Activated B cell treated with CpG ODN at 0.5 μM for 24 hours (primary cell): ENCODE results near the gene RNF121. TPM values are rescaled to one million over a fixed set of nuclear protein-coding genes. Genes with fewer than 3 reads are reported as not detected.

Experiments
- ATAC-seq: fragments of 200-7000 bp; cut with Tn5 transposase; one replicate; pipeline ENCODE4 v1.10.0; 2021; ENCODE audit warnings: low read depth, mild to moderate bottlenecking, moderate library complexity
- CTCF ChIA-PET: fragments of 350-600 bp; sonication (Branson Sonifier 250); formaldehyde crosslinking; loops from one replicate; lab custom pipeline; 2021; ENCODE audit warnings: antibody characterized with exemption; lab: Charles Lee
- POLR2A ChIA-PET: fragments of 350-600 bp; sonication (Branson Sonifier 250); formaldehyde crosslinking; loops from one replicate; lab custom pipeline; 2021; ENCODE audit warnings: antibody characterized with exemption; lab: Charles Lee
- DNase-seq: peaks from one replicate; pipeline ENCODE4 v3.0.0; 2022
- H3K27ac Mint-ChIP-seq: one replicate; pipeline ENCODE4 v1.8.0; 2020; ENCODE audit warnings: mixed read lengths
- H3K27me3 Mint-ChIP-seq: one replicate; pipeline ENCODE4 v1.8.0; 2021; ENCODE audit warnings: mixed read lengths
- H3K36me3 Mint-ChIP-seq: one replicate; pipeline ENCODE4 v1.8.0; 2021; ENCODE audit warnings: low read depth, mixed read lengths
- H3K4me1 Mint-ChIP-seq: one replicate; pipeline ENCODE4 v1.8.0; 2021; ENCODE audit warnings: mixed read lengths
- H3K4me3 Mint-ChIP-seq: one replicate; pipeline ENCODE4 v1.8.0; 2020; ENCODE audit warnings: mild to moderate bottlenecking, mixed read lengths
- H3K9me3 Mint-ChIP-seq: one replicate; pipeline ENCODE4 v1.8.0; 2020; ENCODE audit warnings: mixed read lengths
- intact Hi-C: fragments of 100-400 bp; cut with micrococcal nuclease; formaldehyde crosslinking; loops from one replicate; pipeline ENCODE4 v1.15.1; 2024
- total RNA-seq: library from RNA; stranded (reverse); gene quantifications from 2 replicates; pipeline ENCODE4 v1.2.3, GENCODE V29; 2022
- TF ChIP-seq, protein P1 (sequence below): fragments of 200-600 bp; IDR thresholded peaks from one replicate; pipeline ENCODE4 v1.8.0; 2022; ENCODE audit warnings: antibody characterized with exemption, mild to moderate bottlenecking

The RNF121 gene
- total RNA-seq, 1 donor from 2014 or later, result 47.4 TPM

DNA sequence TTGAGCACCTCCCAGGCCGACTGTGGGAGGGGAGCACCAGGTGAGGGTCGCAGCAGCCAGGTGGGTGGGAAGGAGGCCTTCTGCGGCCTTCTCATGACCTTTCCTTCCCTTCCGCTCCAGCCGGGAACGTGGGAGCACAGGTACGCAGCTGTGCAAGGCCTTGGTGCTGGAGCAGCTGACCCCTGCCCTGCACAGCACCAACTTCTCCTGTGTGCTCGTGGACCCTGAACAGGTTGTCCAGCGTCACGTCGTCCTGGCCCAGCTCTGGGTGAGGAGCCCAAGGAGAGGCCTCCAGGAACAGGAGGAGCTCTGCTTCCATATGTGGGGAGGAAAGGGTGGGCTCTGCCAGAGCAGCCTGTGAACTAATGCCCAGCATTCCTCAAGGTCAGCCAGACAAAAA, 72.4 kb downstream of the RNF121 start:
- intact Hi-C loops, result no loop called here
- no peaks in the 10 kb centered on the region for H3K27me3 Mint-ChIP-seq
- no peak for ATAC-seq
- H3K4me1 Mint-ChIP-seq, result peaks cover 35% of the 10 kb centered on the region
- POLR2A ChIA-PET, result interaction anchor here (2.1 kb wide), 1 partner anchor 73 kb away, joined by 4 read pairs; the partner anchor contains the start of genes RNF121 and XNDC1N
- no peak for DNase-seq
- CTCF ChIA-PET, result no interaction called here
- peaks cover 65% of the 10 kb centered on the region for H3K36me3 Mint-ChIP-seq
- no peak overlapping the region for H3K4me3 Mint-ChIP-seq
- no peaks in the 10 kb centered on the region for H3K9me3 Mint-ChIP-seq
- TF ChIP-seq, protein P1, sequence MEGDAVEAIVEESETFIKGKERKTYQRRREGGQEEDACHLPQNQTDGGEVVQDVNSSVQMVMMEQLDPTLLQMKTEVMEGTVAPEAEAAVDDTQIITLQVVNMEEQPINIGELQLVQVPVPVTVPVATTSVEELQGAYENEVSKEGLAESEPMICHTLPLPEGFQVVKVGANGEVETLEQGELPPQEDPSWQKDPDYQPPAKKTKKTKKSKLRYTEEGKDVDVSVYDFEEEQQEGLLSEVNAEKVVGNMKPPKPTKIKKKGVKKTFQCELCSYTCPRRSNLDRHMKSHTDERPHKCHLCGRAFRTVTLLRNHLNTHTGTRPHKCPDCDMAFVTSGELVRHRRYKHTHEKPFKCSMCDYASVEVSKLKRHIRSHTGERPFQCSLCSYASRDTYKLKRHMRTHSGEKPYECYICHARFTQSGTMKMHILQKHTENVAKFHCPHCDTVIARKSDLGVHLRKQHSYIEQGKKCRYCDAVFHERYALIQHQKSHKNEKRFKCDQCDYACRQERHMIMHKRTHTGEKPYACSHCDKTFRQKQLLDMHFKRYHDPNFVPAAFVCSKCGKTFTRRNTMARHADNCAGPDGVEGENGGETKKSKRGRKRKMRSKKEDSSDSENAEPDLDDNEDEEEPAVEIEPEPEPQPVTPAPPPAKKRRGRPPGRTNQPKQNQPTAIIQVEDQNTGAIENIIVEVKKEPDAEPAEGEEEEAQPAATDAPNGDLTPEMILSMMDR, result no peak
- H3K27ac Mint-ChIP-seq, result peak overlapping the region; percentile 20

DNA sequence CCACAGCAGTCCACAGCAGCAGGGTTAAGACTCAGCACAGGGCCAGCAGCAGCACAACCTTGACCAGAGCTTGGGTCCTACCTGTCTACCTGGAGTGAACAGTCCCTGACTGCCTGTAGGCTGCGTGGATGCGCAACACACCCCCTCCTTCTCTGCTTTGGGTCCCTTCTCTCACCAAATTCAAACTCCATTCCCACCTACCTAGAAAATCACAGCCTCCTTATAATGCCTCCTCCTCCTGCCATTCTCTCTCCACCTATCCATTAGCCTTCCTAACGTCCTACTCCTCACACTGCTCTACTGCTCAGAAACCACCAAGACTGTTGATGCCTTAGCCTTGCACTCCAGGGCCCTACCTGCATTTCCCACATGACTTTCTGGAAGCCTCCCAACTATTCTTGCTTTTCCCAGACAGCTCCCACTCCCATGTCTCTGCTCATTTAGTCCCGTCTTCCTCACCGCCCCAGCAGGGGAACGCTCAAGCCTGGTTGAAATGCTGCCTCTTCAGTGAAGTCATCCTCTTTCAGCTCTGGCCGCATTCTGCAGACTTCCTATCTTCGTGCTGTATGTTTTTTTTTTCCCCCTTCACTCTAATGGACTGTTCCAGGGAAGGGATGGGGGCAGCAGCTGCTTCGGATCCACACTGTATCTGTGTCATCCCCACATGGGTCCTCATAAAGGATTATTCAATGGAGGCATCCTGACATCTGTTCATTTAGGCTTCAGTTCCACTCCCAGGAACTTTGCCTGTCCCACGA, 73.2 kb downstream of the RNF121 start:
- Mint-ChIP-seq H3K9me3 (no peaks in the 10 kb centered on the region), H3K27me3 (no peaks in the 10 kb centered on the region), H3K27ac (peak overlapping the region; percentile 30), H3K4me1 (peaks cover 30% of the 10 kb centered on the region), H3K4me3 (no peak overlapping the region), H3K36me3 (peaks cover 68% of the 10 kb centered on the region)
- DNase-seq (no peak), ATAC-seq (no peak)
- ChIA-PET POLR2A (interaction anchor here (2.1 kb wide), 1 partner anchor 73 kb away, joined by 4 read pairs; the partner anchor contains the start of genes RNF121 and XNDC1N), CTCF (no interaction called here)
- intact Hi-C loops, result no loop called here
- TF ChIP-seq, protein P1, result no peak

GRCh38 chr11:72002841-72003775, 74.3 kb downstream of the RNF121 start:
- TF ChIP-seq, protein P1, result no peak
- ChIA-PET CTCF (no interaction called here), POLR2A (interaction anchor here (1.4 kb wide), 1 partner anchor 74 kb away, joined by 4 read pairs; the partner anchor contains the start of genes RNF121 and XNDC1N)
- intact Hi-C loops, result no loop called here
- H3K27me3 Mint-ChIP-seq, result no peaks in the 10 kb centered on the region
- H3K4me3 Mint-ChIP-seq, result no peak overlapping the region
- peak overlapping the region; percentile 30 for H3K27ac Mint-ChIP-seq
- H3K4me1 Mint-ChIP-seq, result peaks cover 26% of the 10 kb centered on the region
- H3K36me3 Mint-ChIP-seq, result peaks cover 77% of the 10 kb centered on the region
- no peak for ATAC-seq
- no peaks in the 10 kb centered on the region for H3K9me3 Mint-ChIP-seq
- no peak for DNase-seq

- intact Hi-C loops, result no loop called here
- Mint-ChIP-seq H3K4me1 (peaks cover 19% of the 10 kb centered on the region), H3K9me3 (no peaks in the 10 kb centered on the region), H3K36me3 (peaks cover 84% of the 10 kb centered on the region), H3K27ac (no peak overlapping the region), H3K4me3 (no peak overlapping the region), H3K27me3 (no peaks in the 10 kb centered on the region)
- TF ChIP-seq, protein P1, result no peak
- ChIA-PET CTCF (interaction anchor here (0.9 kb wide), 1 partner anchor 12 kb away, joined by 3 read pairs; no protein-coding TSS in a partner anchor), POLR2A (interaction anchor here (1.4 kb wide), 1 partner anchor 75 kb away, joined by 4 read pairs; the partner anchor contains the start of genes RNF121 and XNDC1N)
- no peak for ATAC-seq
- no peak for DNase-seq
Measured at GRCh38 chr11:72003776-72004171, 74.9 kb downstream of the RNF121 start.
